ENCODE data around the gene STARD13.

- TF ChIP-seq, protein P1, sequence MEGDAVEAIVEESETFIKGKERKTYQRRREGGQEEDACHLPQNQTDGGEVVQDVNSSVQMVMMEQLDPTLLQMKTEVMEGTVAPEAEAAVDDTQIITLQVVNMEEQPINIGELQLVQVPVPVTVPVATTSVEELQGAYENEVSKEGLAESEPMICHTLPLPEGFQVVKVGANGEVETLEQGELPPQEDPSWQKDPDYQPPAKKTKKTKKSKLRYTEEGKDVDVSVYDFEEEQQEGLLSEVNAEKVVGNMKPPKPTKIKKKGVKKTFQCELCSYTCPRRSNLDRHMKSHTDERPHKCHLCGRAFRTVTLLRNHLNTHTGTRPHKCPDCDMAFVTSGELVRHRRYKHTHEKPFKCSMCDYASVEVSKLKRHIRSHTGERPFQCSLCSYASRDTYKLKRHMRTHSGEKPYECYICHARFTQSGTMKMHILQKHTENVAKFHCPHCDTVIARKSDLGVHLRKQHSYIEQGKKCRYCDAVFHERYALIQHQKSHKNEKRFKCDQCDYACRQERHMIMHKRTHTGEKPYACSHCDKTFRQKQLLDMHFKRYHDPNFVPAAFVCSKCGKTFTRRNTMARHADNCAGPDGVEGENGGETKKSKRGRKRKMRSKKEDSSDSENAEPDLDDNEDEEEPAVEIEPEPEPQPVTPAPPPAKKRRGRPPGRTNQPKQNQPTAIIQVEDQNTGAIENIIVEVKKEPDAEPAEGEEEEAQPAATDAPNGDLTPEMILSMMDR (IDR thresholded peaks at IDR 0.05): no peak
- TF ChIP-seq EP300 (IDR thresholded peaks at IDR 0.05) (no peak), POLR2A (IDR thresholded peaks at IDR 0.05) (no peak)
These were observed 202.5 kb downstream of the STARD13 start for GRCh38 chr13:33083054-33083453.
